GM03348 (cell line): ENCODE measurements around the gene NVL.
"Not testable (repeated sequence)": the region's sequence is repeated elsewhere in the genome, so short reads cannot be mapped to it uniquely, and the experiment has no call there.

ENCODE experiments used
- DNase-seq: peaks from one replicate; pipeline ENCODE4 v3.0.0; 2012; ENCODE audit warnings: low spot score

Gene NVL

GRCh38 chr1:224329842-224330753, at the start of gene NVL:
TSS of gene NVL (minus strand) at chr1:224330172. CDS start at chr1:224330127, 45 bp downstream.
- DNase-seq, result peak; percentile 93

GRCh38 chr1:224378855-224379631, 49.1 kb upstream of the NVL start:
- DNase-seq, result no peak

DNA sequence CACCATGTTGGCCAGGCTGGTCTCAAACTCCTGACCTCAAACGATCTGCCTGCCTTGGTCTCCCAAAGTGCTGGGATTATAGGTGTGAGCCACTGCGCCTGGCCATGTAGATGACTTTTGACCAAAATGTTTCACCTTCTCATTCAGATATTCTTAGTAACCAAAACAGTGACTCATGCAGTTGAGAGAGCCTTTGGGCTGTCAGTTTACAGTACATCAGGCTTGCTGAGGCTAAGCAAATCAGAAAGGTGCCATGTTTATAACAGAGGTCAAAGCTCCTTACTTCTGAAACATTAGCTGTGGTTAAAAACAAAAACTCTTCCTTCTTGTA, 47.7 kb upstream of the NVL start:
- DNase-seq, result peak; percentile 29

DNA sequence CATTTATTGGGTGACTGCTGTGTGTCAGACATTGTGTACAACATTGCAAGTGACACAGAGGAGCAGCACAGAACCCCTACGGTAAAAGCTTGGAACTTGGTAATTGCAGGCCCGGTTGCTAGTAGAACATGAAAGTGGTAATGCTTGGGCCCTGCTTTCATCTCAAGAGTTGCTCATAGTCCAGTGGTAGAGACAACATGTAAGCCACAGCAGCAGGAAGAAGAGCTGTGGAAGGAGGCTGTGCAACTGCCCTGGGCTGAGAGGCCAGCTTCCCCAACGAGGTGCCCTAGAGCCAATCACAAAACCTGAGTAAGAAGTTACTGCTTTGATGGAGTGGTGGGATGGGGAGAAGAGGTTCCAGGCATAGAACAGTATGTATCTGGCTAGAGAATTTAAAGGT, 45.1 kb upstream of the NVL start:
- DNase-seq, result no peak

DNA sequence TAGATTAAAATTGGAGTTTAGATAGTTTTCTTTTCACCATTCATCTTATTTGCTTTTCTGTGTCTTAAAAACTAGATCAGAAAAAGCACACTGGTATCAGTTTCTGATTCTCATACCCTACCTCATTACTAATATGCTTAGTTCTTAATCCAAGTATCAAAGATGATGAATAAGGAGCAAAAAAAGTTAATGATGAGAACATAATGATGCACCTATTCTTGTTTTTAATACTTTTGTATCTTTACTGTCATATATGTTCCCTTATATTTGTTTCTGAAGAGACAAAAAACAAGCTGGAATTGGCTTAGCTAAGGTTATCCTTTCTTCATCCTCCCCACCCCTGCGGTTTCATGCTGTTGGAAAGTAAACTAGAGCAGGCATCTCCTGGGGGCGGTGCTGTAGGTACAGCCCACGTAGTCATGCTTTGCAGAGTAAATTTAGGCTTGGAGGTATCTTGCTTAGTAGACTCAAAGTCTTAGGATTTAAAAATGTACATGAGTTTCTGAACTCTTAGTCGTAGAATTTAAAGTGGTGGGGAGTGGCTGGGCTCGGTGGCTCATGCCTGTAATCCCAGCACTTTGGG, 43.1 kb upstream of the NVL start:
- no peak for DNase-seq

- no peak for DNase-seq
These were observed 38.4 kb upstream of the NVL start for GRCh38 chr1:224368409-224368808.

DNA sequence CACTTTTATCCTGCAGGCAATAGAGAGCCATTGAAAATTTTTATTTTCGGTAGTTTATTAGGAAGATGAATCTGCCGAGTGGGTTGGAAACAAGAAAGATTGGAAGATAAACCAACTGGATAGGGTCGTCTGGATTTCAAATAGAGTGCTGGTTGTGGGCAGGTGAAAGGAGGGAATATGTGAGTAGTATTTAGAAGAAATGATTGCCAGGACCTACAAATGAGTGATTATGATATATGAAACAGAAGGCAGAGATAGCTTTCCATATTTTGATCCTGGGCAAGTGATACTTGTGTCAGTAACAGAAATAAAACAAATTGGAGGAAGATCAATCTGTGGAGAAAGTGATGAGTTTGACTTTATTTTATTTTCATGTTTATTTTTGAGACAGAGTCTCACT, 29.2 kb upstream of the NVL start:
- DNase-seq, result no peak

DNA sequence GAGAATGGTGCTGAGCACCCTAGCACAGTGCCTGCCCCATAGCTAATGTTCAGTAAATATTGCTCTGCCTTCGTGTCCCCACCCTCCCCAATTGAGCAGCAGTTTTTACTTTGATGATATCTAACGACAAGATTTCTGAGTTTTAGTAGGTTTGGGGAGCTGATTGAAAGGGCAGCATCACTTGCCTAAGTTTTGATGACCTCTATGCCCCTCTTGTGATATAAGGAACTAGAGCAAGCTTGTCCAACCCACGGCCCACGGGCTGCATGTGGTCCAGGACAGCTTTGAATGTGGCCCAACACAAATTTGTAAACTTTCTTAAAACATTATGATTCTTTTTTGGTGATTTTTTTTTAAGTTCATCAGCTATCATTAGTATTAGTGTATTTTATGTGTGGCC, 28.3 kb upstream of the NVL start:
- no peak for DNase-seq

GRCh38 chr1:224357626-224358124, 27.7 kb upstream of the NVL start:
- peak; percentile 72 for DNase-seq

DNA sequence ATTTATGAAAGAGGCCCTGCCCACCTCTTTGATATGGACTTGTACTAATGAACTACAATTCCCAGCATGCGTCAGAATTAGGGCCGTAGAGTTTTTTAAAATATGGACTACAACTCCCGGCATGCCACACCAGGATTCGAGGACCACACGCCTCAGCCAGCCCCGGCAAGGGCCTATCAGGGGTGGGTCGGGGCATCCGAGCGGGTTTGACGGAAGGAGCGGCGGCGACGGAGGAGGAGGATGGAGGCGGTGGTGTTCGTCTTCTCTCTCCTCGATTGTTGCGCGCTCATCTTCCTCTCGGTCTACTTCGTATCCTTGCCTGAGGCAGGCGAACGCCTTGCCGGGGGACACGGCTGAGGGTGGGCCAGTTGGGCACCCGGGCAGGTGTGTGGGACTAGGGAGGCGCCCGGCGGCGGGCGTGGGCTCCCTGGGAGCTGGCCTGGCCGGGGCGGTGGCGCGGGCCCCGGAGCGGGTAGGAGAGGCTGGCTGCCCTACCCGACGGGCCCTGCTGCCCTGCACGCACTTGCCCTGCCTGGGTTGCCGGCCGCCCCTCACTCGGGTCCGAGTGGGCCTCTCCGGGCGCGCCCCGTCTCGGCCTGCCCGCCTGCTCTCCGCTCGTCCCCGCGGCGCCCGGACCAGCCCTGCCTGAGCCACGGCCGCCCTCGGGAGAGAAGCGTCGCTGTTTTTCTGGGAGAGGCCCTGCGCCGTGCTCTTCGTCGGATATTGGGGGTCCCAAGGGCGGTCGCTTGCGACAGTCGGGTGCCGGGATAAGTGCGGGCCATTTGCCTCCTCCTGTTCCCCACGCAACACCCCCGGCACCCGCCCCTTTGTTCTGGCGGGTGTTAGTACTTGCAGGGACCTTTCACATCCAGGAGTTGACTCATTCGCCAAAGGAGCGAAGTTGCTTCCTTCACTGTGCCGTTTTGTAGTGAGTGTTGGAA, 27.0 kb upstream of the NVL start, which contains the start of gene CNIH4:
Gene CNIH4, plus strand, starts transcription at position 195 of the 941 bp plus-strand sequence. Its CDS starts 46 bp downstream, at position 241.
- DNase-seq, result peak; percentile 96

DNA sequence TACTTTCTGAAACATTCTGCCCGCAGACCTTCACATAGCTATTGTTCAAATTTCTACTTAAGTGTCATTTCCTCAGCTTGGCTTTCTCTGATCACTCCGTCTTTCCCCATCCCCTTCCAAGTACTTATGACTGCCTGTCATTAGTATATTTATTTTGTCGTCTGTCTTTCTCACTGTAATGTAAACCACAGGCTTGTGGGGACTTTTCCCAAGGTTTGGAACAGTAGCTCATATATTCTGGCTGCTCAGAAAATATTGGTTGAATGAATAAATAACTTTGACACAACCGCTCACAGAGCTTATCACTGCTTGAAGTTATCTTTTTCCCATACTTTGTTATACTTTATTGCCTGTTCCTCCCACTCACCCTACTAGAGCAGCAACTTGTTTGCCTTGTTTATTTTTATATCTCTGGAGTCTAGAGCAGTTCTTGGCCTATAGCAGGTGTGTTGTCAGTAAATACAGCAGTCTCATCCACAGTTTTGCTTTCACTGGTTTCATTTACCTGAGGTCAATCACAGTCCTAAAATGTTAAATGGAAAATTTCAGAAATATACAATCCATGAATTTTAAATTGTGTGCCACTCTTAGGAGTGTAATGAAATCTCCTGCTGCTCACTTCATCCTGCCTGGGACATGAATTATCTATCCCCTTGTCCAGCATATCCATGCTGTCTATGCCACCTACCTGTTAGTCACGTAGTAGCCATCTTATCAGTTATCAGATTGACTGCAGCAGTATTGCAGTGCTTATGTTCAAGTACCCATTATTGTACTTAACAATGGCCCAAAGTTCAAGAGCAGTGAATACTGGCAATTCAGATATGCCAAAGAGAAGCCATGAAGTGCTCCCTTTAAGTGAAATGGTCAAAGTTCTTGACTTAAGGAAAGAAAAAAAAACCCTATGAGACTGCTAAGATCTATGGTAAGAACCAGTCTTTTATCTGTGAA, 24.3 kb upstream of the NVL start:
- no peak for DNase-seq

- DNase-seq, result not testable (repeated sequence)
These were observed 22.6 kb upstream of the NVL start for GRCh38 chr1:224352436-224353085.

DNA sequence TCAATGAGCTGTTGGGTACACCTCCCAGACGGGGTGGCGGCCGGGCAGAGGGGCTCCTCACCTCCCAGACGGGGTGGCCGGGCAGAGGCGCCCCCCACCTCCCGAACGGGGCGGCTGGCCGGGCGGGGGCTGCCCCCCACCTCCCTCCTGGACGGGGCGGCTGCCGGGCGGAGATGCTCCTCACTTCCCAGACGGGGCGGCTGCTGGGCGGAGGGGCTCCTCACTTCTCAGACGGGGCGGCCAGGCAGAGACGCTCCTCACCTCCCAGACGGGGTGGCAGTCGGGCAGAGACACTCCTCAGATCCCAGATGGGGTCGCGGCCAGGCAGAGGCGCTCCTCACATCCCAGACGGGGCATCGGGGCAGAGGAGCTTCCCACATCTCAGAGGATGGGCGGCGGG, 19.7 kb upstream of the NVL start:
- DNase-seq, result not testable (repeated sequence)

DNA sequence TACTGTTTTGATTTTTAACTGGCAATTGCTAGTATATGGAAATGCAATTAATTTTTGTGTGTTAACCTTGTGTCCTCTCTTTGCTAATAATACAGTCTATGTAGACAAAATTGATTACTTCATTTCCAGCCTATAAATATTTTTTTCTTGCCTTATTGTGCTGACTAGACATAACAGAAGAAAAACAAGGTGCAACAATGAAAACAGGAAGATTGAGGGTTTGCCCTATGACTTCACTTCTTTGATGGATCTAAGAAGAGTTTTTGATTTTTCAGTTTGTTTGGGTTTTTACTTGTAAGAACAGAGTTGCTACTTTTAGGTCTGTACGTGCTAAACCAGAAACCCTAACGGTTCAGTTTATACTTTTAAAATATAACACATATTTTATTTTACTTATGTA, 18.2 kb upstream of the NVL start:
- no peak for DNase-seq

DNA sequence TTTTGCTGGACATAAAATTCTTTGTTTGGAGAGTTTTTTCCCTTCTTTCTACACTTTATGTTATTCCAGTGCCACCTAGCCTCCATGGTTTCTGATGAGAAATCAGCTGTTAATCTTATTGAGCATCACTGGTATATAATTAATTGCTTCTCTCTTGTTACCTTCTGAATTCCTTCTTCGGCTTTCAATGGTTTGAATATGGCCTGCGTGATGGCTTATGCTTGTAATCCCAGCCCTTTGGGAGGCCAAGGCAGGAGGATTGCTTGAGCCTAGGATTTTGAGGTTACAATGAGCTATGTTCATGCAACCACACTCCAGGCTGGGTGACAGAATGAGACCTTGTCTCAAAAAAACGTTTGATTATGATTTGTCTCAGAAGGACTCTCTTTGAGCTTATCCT, 13.7 kb upstream of the NVL start:
- no peak for DNase-seq

DNA sequence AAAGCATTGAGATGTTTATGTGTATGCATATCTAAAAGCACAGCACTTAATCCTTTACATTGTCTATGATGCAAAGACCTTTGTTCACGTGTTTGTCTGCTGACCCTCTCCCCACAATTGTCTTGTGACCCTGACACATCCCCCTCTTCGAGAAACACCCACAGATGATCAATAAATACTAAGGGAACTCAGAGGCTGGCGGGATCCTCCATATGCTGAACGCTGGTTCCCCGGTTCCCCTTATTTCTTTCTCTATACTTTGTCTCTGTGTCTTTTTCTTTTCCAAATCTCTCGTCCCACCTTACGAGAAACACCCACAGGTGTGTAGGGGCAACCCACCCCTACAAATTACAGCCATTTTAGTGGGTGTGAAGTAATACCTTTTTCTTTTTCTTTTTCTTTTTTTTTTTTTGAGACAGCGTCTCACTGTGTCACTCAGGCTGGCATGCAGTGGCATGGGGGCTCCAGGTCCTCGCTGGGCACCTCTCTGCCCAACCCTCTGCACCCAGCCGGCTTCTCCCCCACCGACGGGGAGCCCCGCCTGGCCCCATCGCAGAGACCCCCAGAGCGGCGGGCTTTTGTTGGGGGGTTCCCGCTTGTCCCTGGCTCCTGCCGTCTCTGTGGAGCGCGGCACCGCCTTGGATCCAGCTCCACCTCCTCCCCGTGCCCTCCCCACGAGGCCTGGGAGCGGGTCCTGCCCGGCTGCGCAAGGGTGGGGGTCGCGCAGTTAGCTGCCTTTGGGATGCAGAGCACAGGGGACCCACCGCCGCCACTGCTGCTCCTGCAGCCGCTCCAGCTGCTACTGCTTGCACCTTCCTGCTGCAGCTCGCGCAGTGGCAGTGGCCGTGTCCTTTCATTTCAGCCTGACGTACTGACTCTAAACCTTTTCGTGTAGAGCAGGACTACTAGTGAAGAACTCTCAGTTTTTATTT, 10.7 kb upstream of the NVL start:
- DNase-seq, result not testable (repeated sequence)

DNA sequence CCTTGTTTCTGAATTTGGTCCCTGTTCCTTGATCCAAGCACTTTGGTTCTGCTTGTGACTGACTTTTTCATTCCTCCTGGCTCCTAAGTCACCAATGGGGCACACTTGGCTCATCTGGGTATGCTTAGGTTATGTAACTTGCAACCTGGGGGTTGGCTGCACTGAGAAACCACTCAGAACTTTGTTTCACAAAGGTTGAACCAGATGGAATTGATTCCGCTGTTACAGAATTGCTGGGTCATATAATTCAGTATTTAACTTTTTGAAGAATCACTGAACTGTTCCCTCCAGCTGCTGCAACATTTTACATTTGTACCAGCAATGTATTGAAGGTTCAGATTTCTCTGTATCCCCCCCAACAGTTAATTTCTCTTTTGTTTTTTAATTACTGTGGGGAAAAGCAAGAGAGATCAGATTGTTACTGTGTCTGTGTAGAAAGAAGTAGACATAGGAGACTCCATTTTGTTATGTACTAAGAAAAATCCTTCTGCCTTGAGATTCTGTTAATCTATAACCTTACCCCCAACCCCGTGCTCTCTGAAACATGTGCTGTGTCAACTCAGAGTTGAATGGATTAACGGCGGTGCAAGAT, 9.6 kb upstream of the NVL start:
- DNase-seq, result no peak

GRCh38 chr1:224338150-224338838, 8.3 kb upstream of the NVL start:
- DNase-seq, result no peak
